GM20000 (cell line): Measurements from ENCODE around the gene DCTN3.

Experiments
- DNase-seq: peaks from one replicate; pipeline ENCODE4 v3.0.0; 2012; ENCODE audit warnings: low spot score
- TF ChIP-seq, protein P1 (sequence below): IDR thresholded peaks from 2 replicates; pipeline ENCODE4 v1.5.1; 2012; ENCODE audit warnings: mild to moderate bottlenecking, control low read depth; ENCODE audit errors: extremely low read depth, missing control alignments

DCTN3 gene

DNA sequence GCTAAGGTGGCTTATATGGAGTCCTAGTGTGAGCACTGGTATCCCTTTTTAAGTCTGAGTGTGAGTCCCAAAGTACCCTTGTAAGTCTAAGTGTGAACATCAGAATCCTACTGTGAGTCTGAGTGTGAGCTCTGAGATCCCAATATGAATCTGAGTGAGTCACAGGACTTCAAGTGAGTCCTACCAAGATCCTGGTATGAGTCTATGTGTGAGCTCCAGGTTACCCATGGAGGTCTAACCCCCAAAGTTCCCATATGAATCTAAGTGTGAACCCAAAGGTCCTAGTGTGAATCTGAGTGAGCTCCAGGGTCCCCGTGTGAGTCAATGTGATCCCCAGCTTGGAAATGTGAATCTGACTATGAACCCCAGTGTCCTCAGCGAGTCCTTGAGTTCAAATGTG lies 33.0 kb downstream of the DCTN3 start:
- no peak for DNase-seq
- TF ChIP-seq, protein P1, sequence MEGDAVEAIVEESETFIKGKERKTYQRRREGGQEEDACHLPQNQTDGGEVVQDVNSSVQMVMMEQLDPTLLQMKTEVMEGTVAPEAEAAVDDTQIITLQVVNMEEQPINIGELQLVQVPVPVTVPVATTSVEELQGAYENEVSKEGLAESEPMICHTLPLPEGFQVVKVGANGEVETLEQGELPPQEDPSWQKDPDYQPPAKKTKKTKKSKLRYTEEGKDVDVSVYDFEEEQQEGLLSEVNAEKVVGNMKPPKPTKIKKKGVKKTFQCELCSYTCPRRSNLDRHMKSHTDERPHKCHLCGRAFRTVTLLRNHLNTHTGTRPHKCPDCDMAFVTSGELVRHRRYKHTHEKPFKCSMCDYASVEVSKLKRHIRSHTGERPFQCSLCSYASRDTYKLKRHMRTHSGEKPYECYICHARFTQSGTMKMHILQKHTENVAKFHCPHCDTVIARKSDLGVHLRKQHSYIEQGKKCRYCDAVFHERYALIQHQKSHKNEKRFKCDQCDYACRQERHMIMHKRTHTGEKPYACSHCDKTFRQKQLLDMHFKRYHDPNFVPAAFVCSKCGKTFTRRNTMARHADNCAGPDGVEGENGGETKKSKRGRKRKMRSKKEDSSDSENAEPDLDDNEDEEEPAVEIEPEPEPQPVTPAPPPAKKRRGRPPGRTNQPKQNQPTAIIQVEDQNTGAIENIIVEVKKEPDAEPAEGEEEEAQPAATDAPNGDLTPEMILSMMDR, result no peak

DNA sequence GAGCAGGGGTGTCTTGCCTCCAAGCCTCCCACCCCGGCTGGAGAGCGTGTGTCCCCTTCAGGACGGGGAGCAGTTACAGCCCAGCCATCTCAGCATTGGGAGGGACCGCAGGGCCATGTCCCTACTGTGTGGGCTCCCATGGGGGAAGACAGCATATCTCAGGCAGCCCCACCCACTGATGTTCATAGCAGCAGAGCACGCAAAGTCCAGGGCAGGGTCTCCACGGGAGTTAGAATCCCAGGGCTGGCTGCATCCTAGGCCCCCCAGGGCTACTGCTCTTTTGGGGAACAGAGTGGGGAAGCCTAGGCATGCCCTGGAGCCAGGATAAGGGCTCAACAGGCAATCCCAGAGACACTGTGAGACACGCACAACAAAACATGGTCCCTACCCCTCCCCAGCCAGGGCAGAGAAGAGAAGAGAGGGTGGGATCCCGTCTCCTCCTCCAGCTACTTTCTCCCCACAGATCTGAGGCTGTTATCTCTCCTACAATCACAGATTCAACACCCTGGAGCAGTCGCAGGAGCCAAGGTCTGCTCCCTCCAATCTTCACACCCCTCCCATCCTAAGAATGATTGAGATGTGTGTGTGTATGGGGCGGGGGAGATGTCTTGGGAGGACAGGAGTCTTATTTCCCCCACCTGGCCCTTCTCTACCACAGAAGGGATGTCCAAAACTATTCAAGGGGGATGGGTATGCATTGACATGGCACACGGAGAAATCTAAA lies 34.2 kb downstream of the DCTN3 start:
- no peak for DNase-seq
- TF ChIP-seq, protein P1, result no peak

DNA sequence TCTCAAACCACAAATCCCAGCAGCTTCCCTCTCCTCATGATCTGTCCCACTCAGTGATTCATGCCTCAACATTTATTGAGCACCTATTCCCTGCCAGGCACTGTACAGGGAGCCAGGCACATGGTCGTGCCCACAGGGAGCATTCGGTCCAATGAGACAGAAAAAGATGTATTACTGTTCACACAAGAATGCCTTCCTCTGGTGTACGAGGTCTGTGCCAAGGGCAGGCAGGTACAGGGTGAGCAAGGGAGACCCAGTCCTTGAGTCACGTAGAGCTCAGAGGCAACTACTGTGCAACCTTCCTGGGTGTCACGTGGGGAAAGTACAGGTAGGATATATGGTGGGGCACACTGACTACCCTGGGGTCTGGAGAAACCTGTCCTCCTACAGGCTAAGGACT lies 35.3 kb downstream of the DCTN3 start:
- TF ChIP-seq, protein P1, result no peak
- DNase-seq, result no peak

DNA sequence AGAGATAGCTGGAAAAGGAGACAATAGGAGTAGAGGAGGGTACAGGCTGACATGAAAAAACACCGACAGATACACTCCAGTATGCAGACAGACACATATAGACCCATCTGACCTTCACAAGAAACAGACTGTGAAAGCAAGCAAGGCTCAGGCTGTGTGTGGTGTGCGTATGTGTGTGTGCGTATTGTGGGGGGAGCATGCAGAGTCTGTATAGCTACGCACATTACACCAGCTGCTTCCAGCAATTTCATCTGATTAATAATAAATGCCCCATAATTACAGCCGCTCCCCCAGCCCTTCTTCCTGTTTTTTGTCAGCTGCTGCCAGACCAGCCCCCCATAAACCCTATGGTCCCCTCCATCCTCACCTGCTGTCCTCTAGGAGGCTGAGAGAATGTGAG lies 37.5 kb downstream of the DCTN3 start:
- DNase-seq, result no peak
- TF ChIP-seq, protein P1, result no peak

DNA sequence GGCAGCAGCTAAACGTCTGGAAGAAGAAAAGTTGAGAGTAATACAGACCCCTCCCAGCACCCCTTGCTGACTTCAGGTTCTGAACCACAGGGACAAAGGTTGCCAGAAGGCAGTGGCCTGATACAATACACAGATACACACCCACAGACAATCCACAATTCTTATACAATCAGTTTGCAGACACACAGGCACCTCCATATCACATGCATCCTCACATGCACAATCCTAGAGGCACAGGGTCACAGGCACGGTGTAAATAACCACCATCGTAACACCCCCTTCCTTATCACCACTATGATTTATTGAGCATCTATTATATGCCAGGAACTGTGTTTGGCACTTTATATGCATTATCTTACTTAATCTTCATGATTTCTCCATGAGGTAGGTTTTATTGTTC lies 39.0 kb downstream of the DCTN3 start:
- no peak for DNase-seq
- TF ChIP-seq, protein P1, result no peak

DNA sequence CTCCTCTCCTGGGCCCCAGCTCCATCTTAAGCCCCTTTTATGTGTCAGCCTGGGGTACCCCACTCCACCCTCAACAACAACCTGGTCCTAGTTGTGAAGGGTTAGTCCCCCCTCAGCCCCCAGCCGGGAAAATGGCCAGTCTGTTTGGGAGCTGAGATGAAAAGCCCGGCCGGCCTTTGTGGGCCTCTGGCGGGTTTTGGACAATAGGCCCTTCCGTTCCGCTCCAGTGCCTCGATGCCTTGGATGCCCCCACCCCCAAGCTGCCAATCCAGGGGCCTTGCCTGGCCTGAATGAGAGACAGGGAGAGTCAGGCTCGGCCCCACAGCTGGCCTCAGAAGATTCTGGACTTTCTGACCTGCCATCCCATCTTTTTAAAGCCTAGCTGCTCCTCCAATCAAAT lies 39.9 kb downstream of the DCTN3 start:
- no peak for DNase-seq
- TF ChIP-seq, protein P1, result no peak

DNA sequence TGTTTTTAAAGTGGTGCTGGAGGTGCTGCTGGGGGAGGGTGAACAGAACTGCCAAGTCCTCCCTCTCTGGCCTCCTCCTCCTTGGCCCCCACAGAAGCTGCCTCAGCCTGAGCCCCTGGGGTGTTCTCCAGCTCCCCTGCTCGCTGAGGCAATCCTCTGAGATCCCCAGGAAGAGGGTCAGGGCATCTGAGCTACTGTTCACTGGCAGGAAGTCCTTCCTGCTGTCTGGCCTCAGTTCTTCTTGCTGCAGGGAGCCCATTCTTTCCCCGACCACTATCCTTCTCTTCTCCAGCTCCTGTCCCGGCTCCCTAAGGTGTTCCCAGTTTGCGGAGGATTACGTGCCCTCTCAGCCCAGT lies 40.5 kb downstream of the DCTN3 start:
- DNase-seq, result no peak
- TF ChIP-seq, protein P1, result no peak
